ENCODE measurements around the gene CDH12. TPM values are rescaled to one million over a fixed set of nuclear protein-coding genes. Genes with fewer than 3 reads are reported as not detected.
A peak's percentile ranks its signal among the peaks of the same experiment; 100 is the strongest.

CDH12 gene
- total and polyA plus RNA-seq, 2 donors (not counting 3 experiments of a cell fraction or from before 2014, with no cell fraction given) = 0.03 TPM; not detected in 1

DNA sequence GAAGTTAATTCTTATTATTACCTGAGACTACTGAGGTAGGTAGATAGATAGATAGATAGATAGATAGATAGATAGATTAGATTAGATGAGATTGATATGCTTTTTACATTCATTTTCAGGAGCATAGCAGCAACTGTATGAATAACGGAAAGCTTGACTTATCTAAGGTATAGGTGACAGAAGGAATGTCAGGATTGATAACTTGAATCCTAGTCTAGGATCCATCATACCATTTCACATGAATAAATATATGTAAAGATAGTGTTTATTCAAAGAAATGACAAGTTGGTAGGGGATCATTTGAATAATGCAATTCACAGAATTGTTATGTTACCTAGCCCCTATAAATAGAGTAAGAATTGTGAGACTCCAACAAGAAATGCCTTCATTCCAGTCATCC, 1008.2 kb downstream of the CDH12 start:
- Histone ChIP-seq H3K9me3 (replicated peaks; ENCODE audit: control insufficient read depth, insufficient read depth, low read length) (no peaks in the 10 kb centered on the region), H3K4me1 (ENCODE audit: control insufficient read depth, extremely low read depth, insufficient read depth, low read length) (no peaks in the 10 kb centered on the region), H2AFZ (ENCODE audit: low read depth, low read length) (no peak overlapping the region), H3K36me3 (ENCODE audit: control insufficient read depth in 2 of 2, extremely low read depth in 1 of 2, insufficient read depth in 2 of 2, low read length in 2 of 2) (no peaks in the 10 kb centered on the region), H3K4me3 (replicated peaks in 1 of 3; ENCODE audit: insufficient read depth in 1 of 3, low read depth in 1 of 3, low read length in 3 of 3) (no peak overlapping the region), H4K20me1 (replicated peaks; ENCODE audit: control insufficient read depth, extremely low read depth, insufficient read depth, low read length) (no peaks in the 10 kb centered on the region), H3K9me1 (replicated peaks; ENCODE audit: control insufficient read depth, extremely low read depth, insufficient read depth, low read length) (no peaks in the 10 kb centered on the region), H3K27ac (ENCODE audit: insufficient read depth, low read depth, low read length) (no peak overlapping the region), H3K27me3 (ENCODE audit: control insufficient read depth in 2 of 2, insufficient read depth in 2 of 2, low read length in 2 of 2) (no peaks in the 10 kb centered on the region), H3K9ac (replicated peaks; ENCODE audit: extremely low read depth, insufficient read depth, low read length) (no peak overlapping the region), H3K4me2 (ENCODE audit: insufficient read depth, low read length) (no peak overlapping the region), H3K79me2 (ENCODE audit: control insufficient read depth, insufficient read depth, low read length) (no peaks in the 10 kb centered on the region)
- intact Hi-C loops (cut with micrococcal nuclease) = no loop called here
- CTCF ChIA-PET = no interaction called here
- DNase-seq (ENCODE audit: low read depth, low spot score) = no peak
- dilution Hi-C loops (cut with MboI; ENCODE audit: extremely low pct_ligation_motif_present, low sequenced_read_pairs) = no loop called here
- no peak for FAIRE-seq
- TF ChIP-seq MYC (IDR thresholded peaks at IDR 0.05; ENCODE audit: low read depth, low read length) (no peak), POLR2A (IDR thresholded peaks at IDR 0.05; ENCODE audit: low read depth, low read length) (no peak), EZH2 (IDR thresholded peaks at IDR 0.05; ENCODE audit: borderline replicate concordance, low read depth, low read length, severe bottlenecking) (no peak), POLR2AphosphoS5 (IDR thresholded peaks at IDR 0.05; ENCODE audit: insufficient read depth, low read depth, low read length) (no peak), JUN (IDR thresholded peaks at IDR 0.05; ENCODE audit: borderline replicate concordance, insufficient read depth, insufficient read length, low read depth) (no peak), GATA2 (IDR thresholded peaks at IDR 0.05; ENCODE audit: insufficient read depth, insufficient read length, low read depth, low read length) (no peak)
- TF ChIP-seq, protein P1, sequence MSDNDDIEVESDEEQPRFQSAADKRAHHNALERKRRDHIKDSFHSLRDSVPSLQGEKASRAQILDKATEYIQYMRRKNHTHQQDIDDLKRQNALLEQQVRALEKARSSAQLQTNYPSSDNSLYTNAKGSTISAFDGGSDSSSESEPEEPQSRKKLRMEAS (IDR thresholded peaks at IDR 0.05; ENCODE audit: insufficient read depth, insufficient read length) = no peak
- BruUV-seq (replicated peaks) = no TSS peak
- POLR2A ChIA-PET = no interaction called here

GRCh38 chr5:21834863-21835262, 1018.3 kb downstream of the CDH12 start:
- peak; percentile 54 for TF ChIP-seq POLR2AphosphoS5 (IDR thresholded peaks at IDR 0.05; ENCODE audit: insufficient read depth, low read depth, low read length)
- peak; percentile 26 for TF ChIP-seq FOS (IDR thresholded peaks at IDR 0.05; ENCODE audit: borderline replicate concordance, insufficient read depth, low read length)
- TF ChIP-seq MYC (IDR thresholded peaks at IDR 0.05; ENCODE audit: low read depth, low read length) = no peak
- TF ChIP-seq, protein P2, sequence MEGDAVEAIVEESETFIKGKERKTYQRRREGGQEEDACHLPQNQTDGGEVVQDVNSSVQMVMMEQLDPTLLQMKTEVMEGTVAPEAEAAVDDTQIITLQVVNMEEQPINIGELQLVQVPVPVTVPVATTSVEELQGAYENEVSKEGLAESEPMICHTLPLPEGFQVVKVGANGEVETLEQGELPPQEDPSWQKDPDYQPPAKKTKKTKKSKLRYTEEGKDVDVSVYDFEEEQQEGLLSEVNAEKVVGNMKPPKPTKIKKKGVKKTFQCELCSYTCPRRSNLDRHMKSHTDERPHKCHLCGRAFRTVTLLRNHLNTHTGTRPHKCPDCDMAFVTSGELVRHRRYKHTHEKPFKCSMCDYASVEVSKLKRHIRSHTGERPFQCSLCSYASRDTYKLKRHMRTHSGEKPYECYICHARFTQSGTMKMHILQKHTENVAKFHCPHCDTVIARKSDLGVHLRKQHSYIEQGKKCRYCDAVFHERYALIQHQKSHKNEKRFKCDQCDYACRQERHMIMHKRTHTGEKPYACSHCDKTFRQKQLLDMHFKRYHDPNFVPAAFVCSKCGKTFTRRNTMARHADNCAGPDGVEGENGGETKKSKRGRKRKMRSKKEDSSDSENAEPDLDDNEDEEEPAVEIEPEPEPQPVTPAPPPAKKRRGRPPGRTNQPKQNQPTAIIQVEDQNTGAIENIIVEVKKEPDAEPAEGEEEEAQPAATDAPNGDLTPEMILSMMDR (IDR thresholded peaks at IDR 0.05; ENCODE audit: extremely low read depth in 1 of 2, insufficient read depth in 1 of 2, low read depth in 1 of 2, low read length in 2 of 2) = no peak
- peak; percentile 85 for TF ChIP-seq GATA2 (IDR thresholded peaks at IDR 0.05; ENCODE audit: insufficient read depth, insufficient read length, low read depth, low read length)
- TF ChIP-seq EZH2 (IDR thresholded peaks at IDR 0.05; ENCODE audit: borderline replicate concordance, low read depth, low read length, severe bottlenecking) = no peak
- TF ChIP-seq, protein P1 (IDR thresholded peaks at IDR 0.05; ENCODE audit: insufficient read depth, insufficient read length) = no peak
- TF ChIP-seq JUN (IDR thresholded peaks at IDR 0.05; ENCODE audit: borderline replicate concordance, insufficient read depth, insufficient read length, low read depth) = no peak
- TF ChIP-seq POLR2A (IDR thresholded peaks at IDR 0.05; ENCODE audit: low read depth, low read length) = no peak
- intact Hi-C loops (cut with micrococcal nuclease) (no loop called here), dilution Hi-C loops (cut with MboI; ENCODE audit: extremely low pct_ligation_motif_present, low sequenced_read_pairs) (no loop called here)
- no peaks in the 10 kb centered on the region for H3K79me2 ChIP-seq (ENCODE audit: control insufficient read depth, insufficient read depth, low read length)
- no peaks in the 10 kb centered on the region for H3K36me3 ChIP-seq (ENCODE audit: control insufficient read depth in 2 of 2, extremely low read depth in 1 of 2, insufficient read depth in 2 of 2, low read length in 2 of 2)
- H4K20me1 ChIP-seq (replicated peaks; ENCODE audit: control insufficient read depth, extremely low read depth, insufficient read depth, low read length) = no peaks in the 10 kb centered on the region
- no peak overlapping the region for H3K27ac ChIP-seq (ENCODE audit: insufficient read depth, low read depth, low read length)
- H3K4me2 ChIP-seq (ENCODE audit: insufficient read depth, low read length) = no peak overlapping the region
- H3K27me3 ChIP-seq (ENCODE audit: control insufficient read depth in 2 of 2, insufficient read depth in 2 of 2, low read length in 2 of 2) = no peaks in the 10 kb centered on the region
- H3K9me1 ChIP-seq (replicated peaks; ENCODE audit: control insufficient read depth, extremely low read depth, insufficient read depth, low read length) = no peaks in the 10 kb centered on the region
- no TSS peak for BruUV-seq (replicated peaks)
- FAIRE-seq (peak; percentile 77), DNase-seq (ENCODE audit: low read depth, low spot score) (peak; percentile 90)
- peaks cover 7% of the 10 kb centered on the region for H3K4me1 ChIP-seq (ENCODE audit: control insufficient read depth, extremely low read depth, insufficient read depth, low read length)
- H2AFZ ChIP-seq (ENCODE audit: low read depth, low read length) = peak overlapping the region; percentile 30
- H3K9ac ChIP-seq (replicated peaks; ENCODE audit: extremely low read depth, insufficient read depth, low read length) = no peak overlapping the region
- no peaks in the 10 kb centered on the region for H3K9me3 ChIP-seq (replicated peaks; ENCODE audit: control insufficient read depth, insufficient read depth, low read length)
- ChIA-PET CTCF (no interaction called here), POLR2A (no interaction called here)
- no peak overlapping the region for H3K4me3 ChIP-seq (replicated peaks in 1 of 3; ENCODE audit: insufficient read depth in 1 of 3, low read depth in 1 of 3, low read length in 3 of 3)

Data from endothelial cell of umbilical vein (primary cell).